Neuronal stem cell (in vitro differentiated cells): ENCODE measurements around the gene PIK3R1.

Source experiments
- DNase-seq: peaks from one replicate; pipeline ENCODE4 v3.0.0-alpha.2; 2013; ENCODE audit warnings: low spot score
- H2AFZ ChIP-seq: one replicate; pipeline ENCODE4 v1.6.1; 2013; ENCODE audit warnings: mild to moderate bottlenecking, low read length, inconsistent platforms
- H2AK5ac ChIP-seq: 2 replicates; pipeline ENCODE4 v1.6.1; 2013; ENCODE audit warnings: low read depth, mild to moderate bottlenecking, inconsistent platforms, low read length, moderate library complexity, mixed read lengths
- H2BK120ac ChIP-seq: 2 replicates; pipeline ENCODE4 v1.6.1; 2013; ENCODE audit warnings: low read depth, mild to moderate bottlenecking, inconsistent platforms, low read length, moderate library complexity, mixed read lengths
- H2BK12ac ChIP-seq: one replicate; pipeline ENCODE4 v1.6.1; 2013; ENCODE audit warnings: low read length, inconsistent platforms
- H2BK15ac ChIP-seq: 2 replicates; pipeline ENCODE4 v1.6.1; 2013; ENCODE audit warnings: mild to moderate bottlenecking, low read length, inconsistent platforms, mixed read lengths
- H2BK5ac ChIP-seq: one replicate; pipeline ENCODE4 v1.6.1; 2013; ENCODE audit warnings: inconsistent platforms, mild to moderate bottlenecking, low read length, moderate library complexity
- H3K14ac ChIP-seq: one replicate; pipeline ENCODE4 v1.6.1; 2013; ENCODE audit warnings: low read length, inconsistent platforms
- H3K18ac ChIP-seq: 2 replicates; pipeline ENCODE4 v1.6.1; 2013; ENCODE audit warnings: low read length, inconsistent platforms
- H3K23ac ChIP-seq: 2 replicates; pipeline ENCODE4 v1.6.1; 2013; ENCODE audit warnings: low read depth, mild to moderate bottlenecking, mixed read lengths, low read length, inconsistent platforms; ENCODE audit not compliant: poor library complexity
- H3K27ac ChIP-seq: replicated peaks from 3 replicates; pipeline ENCODE4 v1.5.1; 2013; ENCODE audit warnings: low read length, inconsistent platforms
- H3K27me3 ChIP-seq, 3 experiments: 2 replicates each; pipeline ENCODE4 v1.6.1; 2013; ENCODE audit warnings: low read length in 3 of 3, mild to moderate bottlenecking in 2 of 3, inconsistent platforms in 1 of 3, low read depth in 1 of 3, mixed read lengths in 1 of 3, moderate library complexity in 1 of 3; ENCODE audit not compliant: control insufficient read depth in 3 of 3, insufficient read depth in 3 of 3
- H3K36me3 ChIP-seq, 2 donors: replicated peaks in 1 of 2; 2 replicates each; pipeline ENCODE4 v1.6.1; 2013; ENCODE audit warnings: low read length in 2 of 2; ENCODE audit not compliant: control insufficient read depth in 2 of 2, insufficient read depth in 2 of 2
- H3K4ac ChIP-seq: 2 replicates; pipeline ENCODE4 v1.6.1; 2013; ENCODE audit warnings: inconsistent platforms, mild to moderate bottlenecking, low read length, moderate library complexity
- H3K4me1 ChIP-seq, 2 donors: 1 replicate in 1 of 2; 2 replicates in 1 of 2; pipeline ENCODE4 v1.6.1; 2013; ENCODE audit warnings: low read length in 2 of 2, low read depth in 1 of 2; ENCODE audit not compliant: control insufficient read depth in 2 of 2, insufficient read depth in 1 of 2
- H3K4me2 ChIP-seq: one replicate; pipeline ENCODE4 v1.6.1; 2013; ENCODE audit warnings: mild to moderate bottlenecking, low read length, inconsistent platforms; ENCODE audit not compliant: insufficient read depth, poor library complexity, severe bottlenecking
- H3K4me3 ChIP-seq, 2 donors: 2 replicates each; pipeline ENCODE4 v1.5.1; 2013; ENCODE audit warnings: low read length in 2 of 2, mild to moderate bottlenecking in 2 of 2, inconsistent platforms in 1 of 2, moderate library complexity in 1 of 2
- H3K79me1 ChIP-seq: one replicate; pipeline ENCODE4 v1.6.1; 2013; ENCODE audit warnings: low read depth, mild to moderate bottlenecking, inconsistent platforms, low read length, moderate library complexity
- H3K9ac ChIP-seq: one replicate; pipeline ENCODE4 v1.6.1; 2013; ENCODE audit warnings: mild to moderate bottlenecking, low read depth, low read length, inconsistent platforms; ENCODE audit not compliant: poor library complexity
- H3K9me3 ChIP-seq, 2 donors: replicated peaks in 1 of 2; 2 replicates each; pipeline versions ENCODE3 to v1.6.1; 2013; ENCODE audit warnings: low read length in 2 of 2, mild to moderate bottlenecking in 2 of 2, inconsistent platforms in 1 of 2, low read depth in 1 of 2, mixed read lengths in 1 of 2, moderate library complexity in 1 of 2; ENCODE audit not compliant: control insufficient read depth in 2 of 2, insufficient read depth in 1 of 2
- H4K8ac ChIP-seq: one replicate; pipeline ENCODE4 v1.6.1; 2013; ENCODE audit warnings: low read depth, mild to moderate bottlenecking, inconsistent platforms, low read length, moderate library complexity
- H4K91ac ChIP-seq: one replicate; pipeline ENCODE4 v1.6.1; 2013; ENCODE audit warnings: low read length, low read depth, mild to moderate bottlenecking, inconsistent platforms; ENCODE audit not compliant: poor library complexity
- WGBS, 2 donors: extraction: QIAGEN DNeasy Blood & Tissue Kit; methylation state at CpG; one replicate each; pipeline ENCODE4 v1.1.7; 2013; ENCODE audit warnings: missing lambda C conversion rate in 2 of 2, mixed read lengths in 1 of 2; ENCODE audit not compliant: insufficient read length in 2 of 2, insufficient replicate concordance in 1 of 2; ENCODE audit errors: extremely low coverage in 2 of 2; 5-methylcytosine and 5-hydroxymethylcytosine counted together

The PIK3R1 gene

DNA sequence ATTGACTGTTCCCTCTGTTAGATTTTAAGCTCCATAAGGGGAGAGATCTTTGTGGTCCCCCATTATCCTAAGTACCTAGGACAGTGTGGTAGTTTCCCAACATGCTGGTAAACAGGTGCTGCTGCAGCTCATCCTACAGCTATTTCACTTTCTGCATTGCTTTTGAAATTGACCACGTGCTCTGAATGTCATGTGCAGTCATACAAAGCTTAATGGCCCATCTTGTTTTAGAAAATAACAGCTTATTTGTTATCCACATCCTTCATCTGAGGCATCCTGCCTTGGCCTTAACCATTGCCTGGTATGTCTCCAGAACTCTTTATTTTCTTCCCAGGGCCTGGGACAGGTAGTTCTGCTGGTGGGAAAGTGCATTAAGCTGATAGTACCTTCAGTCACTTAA lies 14.7 kb downstream of the PIK3R1 start:
- no peak overlapping the region for H2AFZ ChIP-seq
- H4K8ac ChIP-seq = no peak overlapping the region
- H4K91ac ChIP-seq = no peak overlapping the region
- H3K36me3 ChIP-seq = peaks cover 14 to 66% of the 10 kb centered on the region in 2 donors
- H3K4ac ChIP-seq = no peak overlapping the region
- no peak overlapping the region for H2BK120ac ChIP-seq
- DNase-seq = no peak
- no peak overlapping the region for H3K4me3 ChIP-seq
- H2AK5ac ChIP-seq = no peak overlapping the region
- no peak overlapping the region for H3K14ac ChIP-seq
- no peak overlapping the region for H3K18ac ChIP-seq
- no peaks in the 10 kb centered on the region for H3K9me3 ChIP-seq
- H3K4me1 ChIP-seq = peaks cover 5 to 6% of the 10 kb centered on the region in 2 donors
- no peak overlapping the region for H3K23ac ChIP-seq
- no peak overlapping the region for H3K9ac ChIP-seq
- no peak overlapping the region for H3K27ac ChIP-seq
- no peak overlapping the region for H2BK15ac ChIP-seq
- H3K4me2 ChIP-seq = no peak overlapping the region
- H3K79me1 ChIP-seq = peaks cover 2% of the 10 kb centered on the region
- H2BK5ac ChIP-seq = no peak overlapping the region
- no peak overlapping the region for H2BK12ac ChIP-seq
- H3K27me3 ChIP-seq = no peaks in the 10 kb centered on the region
- no CpG with 5 or more reads among the region's 1 CpG for WGBS, 2 donors

DNA sequence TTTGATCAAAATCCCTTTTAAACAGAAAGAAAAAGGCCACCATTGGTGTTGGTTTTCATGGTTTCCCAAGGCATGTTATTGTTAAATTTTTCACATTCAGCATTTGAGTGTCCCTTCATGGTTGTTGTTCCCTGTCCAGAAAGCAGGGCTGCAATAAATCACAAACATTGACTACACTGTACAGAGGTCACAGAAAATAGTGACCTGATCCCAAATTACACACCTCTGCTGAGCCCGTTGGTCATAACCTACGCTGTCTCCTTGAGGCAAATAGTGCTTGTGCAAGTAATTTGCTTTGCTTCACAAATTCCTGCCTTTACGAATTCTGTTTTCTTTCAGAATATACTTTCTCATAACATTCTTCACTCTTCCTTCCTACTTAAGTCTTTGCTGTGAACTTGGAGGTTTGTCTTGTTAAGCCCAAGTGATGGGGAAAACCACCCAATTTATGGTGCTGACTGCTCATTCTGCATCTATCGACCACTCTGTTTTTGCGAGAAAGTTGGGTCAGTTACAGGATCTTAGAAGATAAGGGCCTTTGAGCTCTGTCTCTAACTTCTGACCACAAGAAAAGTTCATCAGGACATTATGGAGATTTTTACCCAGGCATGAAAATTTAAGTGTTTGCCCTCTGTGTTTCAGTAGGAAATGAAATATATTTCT lies 16.0 kb downstream of the PIK3R1 start:
- Histone ChIP-seq H2AK5ac (no peak overlapping the region), H3K14ac (no peak overlapping the region), H2BK12ac (no peak overlapping the region), H3K9me3 (no peaks in the 10 kb centered on the region), H3K27me3 (no peaks in the 10 kb centered on the region), H2BK120ac (no peak overlapping the region), H3K4me2 (no peak overlapping the region), H3K79me1 (no peaks in the 10 kb centered on the region), H3K36me3 (peaks cover 8 to 53% of the 10 kb centered on the region in 2 donors), H3K23ac (no peak overlapping the region), H2BK5ac (no peak overlapping the region), H2AFZ (no peak overlapping the region), H3K9ac (no peak overlapping the region), H3K18ac (no peak overlapping the region), H2BK15ac (no peak overlapping the region), H4K8ac (no peak overlapping the region), H4K91ac (no peak overlapping the region), H3K4me3 (no peak overlapping the region), H3K4me1 (peaks cover 4 to 6% of the 10 kb centered on the region in 2 donors), H3K27ac (no peak overlapping the region), H3K4ac (no peak overlapping the region)
- WGBS, 2 donors = no CpG with 5 or more reads among the region's 5 CpGs
- DNase-seq = no peak

DNA sequence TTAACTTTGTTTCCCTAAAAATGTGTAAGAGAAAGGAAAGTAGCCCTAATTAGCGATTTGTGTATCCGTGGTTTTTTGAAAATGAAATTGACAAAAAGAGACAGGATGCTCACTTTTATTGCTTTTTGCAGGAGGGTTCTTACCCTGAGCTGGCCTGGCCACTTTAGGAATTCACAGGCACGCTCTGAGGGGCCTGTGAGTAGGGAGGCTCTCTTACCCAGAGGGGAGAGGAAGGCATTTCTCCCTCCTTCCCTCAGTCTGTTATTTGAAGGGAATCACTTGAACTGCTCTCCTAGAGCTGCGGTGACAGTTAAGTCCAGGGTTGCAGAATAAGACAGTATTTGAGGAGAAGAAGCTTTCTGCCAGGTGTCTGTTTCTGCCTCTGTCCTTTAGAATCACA lies 16.7 kb downstream of the PIK3R1 start:
- Histone ChIP-seq H2AK5ac (no peak overlapping the region), H2BK120ac (no peak overlapping the region), H2BK15ac (no peak overlapping the region), H3K4me2 (no peak overlapping the region), H2BK12ac (no peak overlapping the region), H2AFZ (no peak overlapping the region), H3K14ac (no peak overlapping the region), H3K4me3 (no peak overlapping the region), H3K79me1 (no peaks in the 10 kb centered on the region), H3K9me3 (no peaks in the 10 kb centered on the region), H4K8ac (no peak overlapping the region), H3K18ac (no peak overlapping the region), H3K23ac (no peak overlapping the region), H3K4me1 (peaks cover 4 to 6% of the 10 kb centered on the region in 2 donors), H3K27ac (no peak overlapping the region), H4K91ac (no peak overlapping the region), H3K27me3 (no peaks in the 10 kb centered on the region), H2BK5ac (no peak overlapping the region), H3K9ac (no peak overlapping the region), H3K4ac (no peak overlapping the region), H3K36me3 (peaks cover 4 to 46% of the 10 kb centered on the region in 2 donors)
- whole genome bisulfite sequencing, 2 donors = no CpG with 5 or more reads among the region's 4 CpGs
- no peak for DNase-seq

DNA sequence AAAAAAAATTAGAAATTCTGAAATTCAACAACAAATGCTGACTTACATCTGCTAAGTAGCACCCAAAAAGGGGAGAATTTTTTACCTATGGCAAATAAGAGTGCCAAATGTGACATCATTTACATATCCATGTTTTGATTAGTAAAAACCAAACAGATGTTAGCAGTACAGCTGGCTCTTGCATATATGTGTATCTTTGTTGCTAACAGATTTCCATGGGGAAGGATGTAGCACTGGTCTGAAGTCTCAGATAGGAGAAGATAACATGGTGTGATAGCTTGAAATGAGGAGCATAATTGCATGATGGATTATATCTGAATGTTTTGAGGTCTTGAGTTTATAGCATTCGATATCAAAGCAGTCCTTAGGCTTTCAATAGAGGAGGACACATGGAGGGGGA lies 17.5 kb downstream of the PIK3R1 start:
- Histone ChIP-seq H2AFZ (no peak overlapping the region), H3K9ac (no peak overlapping the region), H2BK5ac (no peak overlapping the region), H2BK15ac (no peak overlapping the region), H3K36me3 (peaks cover 0 to 38% of the 10 kb centered on the region in 2 donors), H3K4me2 (no peak overlapping the region), H2BK120ac (no peak overlapping the region), H3K4me1 (peaks cover 4 to 7% of the 10 kb centered on the region in 2 donors), H3K4me3 (no peak overlapping the region), H3K27me3 (no peaks in the 10 kb centered on the region), H3K9me3 (no peaks in the 10 kb centered on the region), H4K91ac (no peak overlapping the region), H3K4ac (no peak overlapping the region), H3K79me1 (no peaks in the 10 kb centered on the region), H3K27ac (no peak overlapping the region), H4K8ac (no peak overlapping the region), H3K18ac (no peak overlapping the region), H2BK12ac (no peak overlapping the region), H3K23ac (no peak overlapping the region), H3K14ac (no peak overlapping the region), H2AK5ac (no peak overlapping the region)
- WGBS, 2 donors = no CpG with 5 or more reads among the region's 1 CpG
- DNase-seq = no peak
